ENCODE data around the gene LSMEM2.

LSMEM2 gene

GRCh38 chr3:50336452-50337174, 57.7 kb downstream of the LSMEM2 start:
- H3K9me3 ChIP-seq (ENCODE audit: severe bottlenecking) = no peaks in the 10 kb centered on the region
- peaks cover 46% of the 10 kb centered on the region for H3K36me3 ChIP-seq
- H3K27ac ChIP-seq = peak overlapping the region; percentile 93
- DNase-seq = no peak
- peak overlapping the region; percentile 79 for H3K4me3 ChIP-seq (ENCODE audit: low read depth, low read length)
- TF ChIP-seq CTCF (IDR thresholded peaks at IDR 0.05; ENCODE audit: low read depth, low read length) = no peak
- H3K27me3 ChIP-seq (ENCODE audit: insufficient read depth, low read depth, severe bottlenecking) = no peaks in the 10 kb centered on the region

- DNase-seq = peak; percentile 100
- no peak for TF ChIP-seq CTCF (IDR thresholded peaks at IDR 0.05; ENCODE audit: low read depth, low read length)
Observed at GRCh38 chr3:50337175-50337861, 58.4 kb downstream of the LSMEM2 start.

More at GRCh38 chr3:50337175-50337861, 58.4 kb downstream of the LSMEM2 start:
- H3K27ac ChIP-seq = peak overlapping the region; percentile 93
- H3K27me3 ChIP-seq (ENCODE audit: insufficient read depth, low read depth, severe bottlenecking) = no peaks in the 10 kb centered on the region
- peak overlapping the region; percentile 79 for H3K4me3 ChIP-seq (ENCODE audit: low read depth, low read length)
- peaks cover 39% of the 10 kb centered on the region for H3K36me3 ChIP-seq
- H3K9me3 ChIP-seq (ENCODE audit: severe bottlenecking) = no peaks in the 10 kb centered on the region

Measured in WERI-Rb-1 (cell line).